Measurements from ENCODE around the gene GBP3. TPM values are rescaled to one million over a fixed set of nuclear protein-coding genes. Genes with fewer than 3 reads are reported as not detected.
A peak's percentile ranks its signal among the peaks of the same experiment; 100 is the strongest.
"Not testable (repeated sequence)": the region's sequence is repeated elsewhere in the genome, so short reads cannot be mapped to it uniquely, and the experiment has no call there.

GBP3 gene
- total RNA-seq, 1 donor from 2014 or later: 12.0 TPM

DNA sequence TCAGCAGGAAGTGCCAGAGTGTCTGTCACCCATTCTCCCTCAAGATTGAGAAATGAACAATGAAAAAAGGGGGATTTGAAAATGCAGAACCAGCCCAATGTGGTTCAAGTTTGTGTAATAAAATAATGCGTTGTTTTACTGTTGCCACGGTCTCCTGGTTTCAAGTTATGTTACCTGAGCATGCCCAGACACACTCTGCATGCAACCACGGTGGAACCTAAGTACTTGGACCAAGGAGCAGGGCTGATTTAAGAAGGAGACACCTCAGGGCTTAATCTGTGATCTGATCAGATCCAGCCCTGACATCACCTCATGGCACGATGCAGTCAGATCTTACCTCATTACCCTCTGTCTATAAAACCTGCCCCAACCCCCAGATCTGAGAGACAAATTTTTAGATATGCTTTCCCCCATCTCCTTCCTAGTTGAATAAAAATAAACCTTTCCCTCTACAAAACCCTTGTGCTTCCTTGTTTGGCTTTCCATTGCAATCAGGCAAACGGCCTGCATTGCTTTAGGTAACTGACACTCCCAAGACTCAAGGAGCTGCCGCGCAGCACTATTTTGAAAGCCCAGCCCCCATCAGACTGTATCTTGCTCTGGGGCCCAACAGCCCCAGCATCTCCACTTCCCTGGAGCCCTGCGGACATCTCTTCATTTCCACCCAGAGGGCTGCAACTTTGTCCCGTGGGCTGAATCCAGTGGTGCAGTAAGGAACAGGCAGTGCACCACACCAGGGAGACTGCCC, 27.4 kb upstream of the GBP3 start:
- H3K9me3 Mint-ChIP-seq; intact Hi-C loops (cut with micrococcal nuclease); DNase-seq (ENCODE audit: low spot score); H3K27me3 Mint-ChIP-seq (ENCODE audit: insufficient read depth); H3K27ac Mint-ChIP-seq; H3K4me3 Mint-ChIP-seq: not testable (repeated sequence)
- Mint-ChIP-seq H3K36me3 (ENCODE audit: low read depth) (peaks cover 43% of the 10 kb centered on the region), H3K4me1 (ENCODE audit: low read depth) (peaks cover 23% of the 10 kb centered on the region)

DNA sequence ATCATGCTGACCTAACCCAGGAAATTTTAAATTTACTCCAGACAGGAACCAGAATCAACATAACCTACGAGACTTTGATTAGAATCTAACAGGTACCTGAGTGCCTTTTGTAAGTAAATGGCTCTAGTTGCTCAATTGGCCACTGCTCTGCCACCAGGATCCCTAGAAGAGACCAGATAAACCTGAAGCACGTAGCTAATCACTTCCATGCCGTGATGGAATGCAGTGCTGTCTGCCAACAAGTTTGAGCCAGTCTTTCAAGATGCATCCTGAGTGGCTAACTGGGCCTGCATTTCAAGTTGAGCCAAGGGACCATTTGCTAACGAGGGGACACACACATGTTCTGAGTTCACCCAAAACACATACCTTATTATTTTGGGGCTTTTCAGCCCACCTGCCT, 26.5 kb upstream of the GBP3 start:
- H3K4me3 Mint-ChIP-seq; H3K27me3 Mint-ChIP-seq (ENCODE audit: insufficient read depth); DNase-seq (ENCODE audit: low spot score); H3K9me3 Mint-ChIP-seq; H3K27ac Mint-ChIP-seq; intact Hi-C loops (cut with micrococcal nuclease): not testable (repeated sequence)
- peaks cover 38% of the 10 kb centered on the region for H3K36me3 Mint-ChIP-seq (ENCODE audit: low read depth)
- peaks cover 23% of the 10 kb centered on the region for H3K4me1 Mint-ChIP-seq (ENCODE audit: low read depth)

GRCh38 chr1:89047734-89048133, 25.1 kb upstream of the GBP3 start:
- peaks cover 18% of the 10 kb centered on the region for H3K4me1 Mint-ChIP-seq (ENCODE audit: low read depth)
- H3K27me3 Mint-ChIP-seq (ENCODE audit: insufficient read depth): no peaks in the 10 kb centered on the region
- peaks cover 3% of the 10 kb centered on the region for H3K9me3 Mint-ChIP-seq
- no peak overlapping the region for H3K4me3 Mint-ChIP-seq
- intact Hi-C loops (cut with micrococcal nuclease): loop anchor here (2.0 kb wide), 1 partner anchor 555 kb away; no protein-coding TSS in a partner anchor
- no peak overlapping the region for H3K27ac Mint-ChIP-seq
- peaks cover 35% of the 10 kb centered on the region for H3K36me3 Mint-ChIP-seq (ENCODE audit: low read depth)
- no peak for DNase-seq (ENCODE audit: low spot score)

DNA sequence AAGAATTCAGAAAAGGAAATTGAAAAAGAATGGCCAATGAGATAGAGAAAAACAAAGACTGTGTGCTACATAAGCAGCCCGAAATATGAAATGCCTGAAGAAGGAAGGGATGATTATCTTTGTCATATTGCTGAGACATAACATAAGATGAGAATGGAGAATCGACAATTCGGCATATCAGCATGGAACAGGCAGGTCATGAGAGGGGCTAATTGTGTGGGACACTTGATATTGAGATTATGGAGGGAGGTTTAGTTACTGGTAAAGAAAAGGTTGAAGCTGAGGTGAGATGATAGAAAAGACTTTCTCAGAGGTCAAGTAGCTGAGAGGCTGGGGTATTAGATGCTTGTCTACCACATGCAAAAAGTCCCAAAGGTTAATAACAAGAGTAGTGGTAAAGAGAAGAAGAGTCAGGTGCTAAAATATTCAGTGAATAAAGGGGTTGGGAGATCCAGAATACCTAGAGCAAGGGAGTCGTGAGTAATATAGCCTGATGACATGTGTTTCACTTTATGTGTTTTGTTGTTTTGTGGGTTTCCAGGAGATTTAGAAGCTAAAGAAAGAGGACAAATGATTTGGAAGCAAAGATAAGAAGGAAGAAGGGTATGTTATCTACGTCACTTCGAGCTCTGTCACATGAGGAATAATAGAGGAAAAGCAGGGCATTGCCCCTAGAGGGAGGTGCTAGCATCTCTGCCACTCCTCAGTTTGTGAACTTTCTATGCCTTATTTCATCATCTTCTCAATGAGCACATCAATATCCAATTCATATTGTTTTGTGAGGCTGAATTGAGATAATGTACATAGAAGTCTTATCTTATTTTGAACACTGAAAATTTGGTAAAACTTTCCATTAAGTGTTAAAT, 23.9 kb upstream of the GBP3 start:
- Mint-ChIP-seq H3K4me1 (ENCODE audit: low read depth) (peaks cover 18% of the 10 kb centered on the region), H3K36me3 (ENCODE audit: low read depth) (peaks cover 34% of the 10 kb centered on the region)
- H3K4me3 Mint-ChIP-seq; H3K27ac Mint-ChIP-seq; DNase-seq (ENCODE audit: low spot score); H3K9me3 Mint-ChIP-seq; H3K27me3 Mint-ChIP-seq (ENCODE audit: insufficient read depth): not testable (repeated sequence)
- intact Hi-C loops (cut with micrococcal nuclease): loop anchor here (1.0 to 2.0 kb wide), 6 partner anchors 24 to 556 kb away; partner anchors contain the start of genes GBP2 and GBP3

DNA sequence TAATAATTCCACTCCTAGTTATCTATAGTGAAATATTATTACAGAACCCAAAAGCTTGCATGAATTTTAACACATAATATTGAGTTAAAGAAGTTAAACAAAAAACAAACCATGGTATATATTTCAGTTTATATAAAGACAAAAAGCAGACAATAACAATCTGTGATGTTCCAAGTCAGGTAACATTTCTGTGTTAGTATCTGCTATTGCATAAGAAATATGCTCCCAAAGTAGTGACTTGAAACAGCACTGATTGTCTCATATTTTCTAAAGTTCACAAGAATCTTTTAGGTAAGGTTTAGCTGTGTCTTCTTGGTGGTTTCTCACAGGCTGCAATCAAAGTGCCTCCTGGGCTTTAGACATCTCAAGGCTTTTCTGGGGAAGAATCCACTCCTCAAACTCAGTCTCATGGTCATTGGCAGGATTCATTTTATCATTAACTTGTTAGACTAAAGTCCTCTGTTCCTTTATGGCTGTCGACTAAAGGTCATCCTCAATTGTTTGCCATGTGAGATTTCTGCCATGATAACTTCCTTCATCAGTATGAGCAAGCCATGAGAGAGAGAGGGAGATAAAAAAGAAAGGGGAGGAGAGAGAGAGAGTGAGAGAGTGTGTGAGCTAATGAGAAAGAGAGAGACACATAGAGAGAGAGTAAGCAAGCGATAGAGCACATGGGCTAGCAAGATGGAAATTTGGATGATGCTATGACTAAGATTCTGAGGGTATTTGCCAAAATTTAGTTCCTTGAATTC, 22.5 kb upstream of the GBP3 start:
- no peak for DNase-seq (ENCODE audit: low spot score)
- H3K4me1 Mint-ChIP-seq (ENCODE audit: low read depth): peaks cover 29% of the 10 kb centered on the region
- H3K4me3 Mint-ChIP-seq: no peak overlapping the region
- intact Hi-C loops (cut with micrococcal nuclease): loop anchor here (5.0 kb wide), 2 partner anchors 152 to 242 kb away; partner anchors contain the start of gene GBP4
- H3K27ac Mint-ChIP-seq: no peak overlapping the region
- peaks cover 32% of the 10 kb centered on the region for H3K36me3 Mint-ChIP-seq (ENCODE audit: low read depth)
- H3K9me3 Mint-ChIP-seq: peaks cover 8% of the 10 kb centered on the region
- H3K27me3 Mint-ChIP-seq (ENCODE audit: insufficient read depth): no peaks in the 10 kb centered on the region

DNA sequence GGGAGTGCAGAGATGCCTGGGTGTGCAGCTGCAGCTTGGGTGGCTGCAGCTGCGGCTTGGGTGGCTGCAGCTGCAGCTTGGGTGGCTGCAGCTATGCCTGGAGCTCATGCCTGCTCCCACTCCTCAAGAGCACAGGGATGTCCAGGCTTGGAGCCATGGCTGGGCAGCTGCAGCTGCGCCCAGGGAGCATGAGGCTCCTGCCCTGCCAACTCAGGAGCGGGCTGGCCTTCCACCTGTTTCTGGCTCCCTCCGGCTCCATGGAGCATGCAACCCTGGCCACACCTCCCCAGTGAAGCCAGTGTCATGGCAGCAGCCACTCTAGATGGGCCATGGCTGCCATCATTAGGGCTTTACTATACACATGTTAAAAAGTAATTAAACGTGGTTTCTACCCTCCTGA, 21.3 kb upstream of the GBP3 start:
- H3K4me1 Mint-ChIP-seq (ENCODE audit: low read depth): peaks cover 37% of the 10 kb centered on the region
- H3K9me3 Mint-ChIP-seq: peaks cover 9% of the 10 kb centered on the region
- H3K36me3 Mint-ChIP-seq (ENCODE audit: low read depth): peaks cover 28% of the 10 kb centered on the region
- H3K27me3 Mint-ChIP-seq (ENCODE audit: insufficient read depth): no peaks in the 10 kb centered on the region
- H3K27ac Mint-ChIP-seq: no peak overlapping the region
- no peak overlapping the region for H3K4me3 Mint-ChIP-seq
- DNase-seq (ENCODE audit: low spot score): no peak
- intact Hi-C loops (cut with micrococcal nuclease): loop anchor here (5.0 kb wide), 2 partner anchors 153 to 243 kb away; partner anchors contain the start of gene GBP4

DNA sequence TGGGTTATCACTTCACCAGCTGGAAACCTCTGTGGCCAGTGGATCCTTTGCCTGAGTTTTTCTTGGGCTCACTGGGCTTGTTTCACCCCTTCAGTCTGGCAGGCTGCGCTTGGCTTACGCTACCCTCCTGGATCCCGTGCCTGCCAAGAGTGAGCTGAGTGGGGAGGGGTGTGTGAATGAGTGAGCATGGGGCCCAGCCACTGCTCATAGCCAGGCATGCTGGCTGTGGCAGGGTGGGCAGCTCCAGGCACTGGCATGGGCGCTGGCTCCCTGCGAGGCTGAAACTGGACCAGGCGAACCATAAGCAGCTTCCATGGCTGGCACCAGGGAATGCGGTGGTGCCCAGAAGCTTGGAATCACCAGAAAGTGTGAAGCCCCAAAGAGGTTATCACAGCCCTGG, 19.8 kb upstream of the GBP3 start:
- peaks cover 1% of the 10 kb centered on the region for H3K27me3 Mint-ChIP-seq (ENCODE audit: insufficient read depth)
- H3K27ac Mint-ChIP-seq: no peak overlapping the region
- peaks cover 10% of the 10 kb centered on the region for H3K9me3 Mint-ChIP-seq
- no peak overlapping the region for H3K4me3 Mint-ChIP-seq
- peaks cover 18% of the 10 kb centered on the region for H3K36me3 Mint-ChIP-seq (ENCODE audit: low read depth)
- peaks cover 35% of the 10 kb centered on the region for H3K4me1 Mint-ChIP-seq (ENCODE audit: low read depth)
- intact Hi-C loops (cut with micrococcal nuclease): loop anchor here (5.0 kb wide), 2 partner anchors 155 to 245 kb away; partner anchors contain the start of gene GBP4
- no peak for DNase-seq (ENCODE audit: low spot score)

DNA sequence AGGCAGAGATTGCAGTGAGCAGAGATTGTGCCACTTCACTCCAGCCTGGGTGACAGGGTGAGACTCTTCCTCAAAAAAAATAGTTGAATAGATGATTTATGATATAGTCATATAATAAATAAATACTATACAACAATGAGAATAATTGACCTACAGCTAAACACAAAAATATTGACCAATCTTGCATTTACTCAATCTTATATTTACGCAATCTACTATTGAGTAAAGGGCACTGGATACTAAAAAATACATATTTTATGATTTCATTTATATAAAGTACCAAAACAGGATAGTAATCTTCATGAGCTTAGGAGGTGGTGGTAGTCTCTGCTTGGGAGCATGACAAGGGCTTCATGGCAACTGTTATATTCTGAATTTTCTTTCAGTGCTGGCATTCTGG, 19.1 kb upstream of the GBP3 start:
- H3K4me1 Mint-ChIP-seq (ENCODE audit: low read depth): peaks cover 35% of the 10 kb centered on the region
- DNase-seq (ENCODE audit: low spot score): no peak
- H3K4me3 Mint-ChIP-seq: peak overlapping the region; percentile 19
- H3K9me3 Mint-ChIP-seq: peaks cover 10% of the 10 kb centered on the region
- peak overlapping the region; percentile 69 for H3K27ac Mint-ChIP-seq
- peaks cover 18% of the 10 kb centered on the region for H3K36me3 Mint-ChIP-seq (ENCODE audit: low read depth)
- intact Hi-C loops (cut with micrococcal nuclease): loop anchor here (1.0 to 5.0 kb wide), 13 partner anchors 12 to 678 kb away; partner anchors contain the start of genes GBP1, GBP3 and GBP4
- peaks cover 1% of the 10 kb centered on the region for H3K27me3 Mint-ChIP-seq (ENCODE audit: insufficient read depth)

DNA sequence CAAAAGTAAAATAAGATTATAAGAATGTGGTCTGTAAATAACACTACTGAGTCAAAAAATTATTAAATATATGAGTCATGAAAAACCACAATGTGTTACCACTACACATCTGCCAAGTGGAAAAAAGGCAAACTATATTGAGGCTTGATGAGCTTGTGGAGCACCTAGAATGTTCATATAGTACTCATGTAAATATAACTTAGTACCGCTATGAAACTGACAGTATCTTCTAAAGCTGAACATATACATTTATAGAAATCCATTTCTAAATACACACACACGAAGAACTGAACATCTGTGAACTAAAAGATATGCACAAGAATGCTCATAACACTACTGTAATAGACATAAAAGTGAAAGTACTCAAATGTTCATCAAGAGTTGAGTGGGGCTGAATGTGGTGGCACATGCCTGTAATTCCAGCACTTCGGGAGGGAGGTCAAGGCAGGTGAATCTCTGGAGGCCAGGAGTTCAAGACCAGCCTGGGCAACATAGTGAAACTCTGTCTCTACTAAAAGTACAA, 18.5 kb upstream of the GBP3 start:
- Mint-ChIP-seq H3K36me3 (ENCODE audit: low read depth) (peaks cover 18% of the 10 kb centered on the region), H3K4me1 (ENCODE audit: low read depth) (peaks cover 35% of the 10 kb centered on the region), H3K27ac (peak overlapping the region; percentile 69)

GRCh38 chr1:89040315-89040626, 17.6 kb upstream of the GBP3 start:
- peaks cover 18% of the 10 kb centered on the region for H3K36me3 Mint-ChIP-seq (ENCODE audit: low read depth)
- H3K9me3 Mint-ChIP-seq: peaks cover 10% of the 10 kb centered on the region
- no peak overlapping the region for H3K4me3 Mint-ChIP-seq
- no peak for DNase-seq (ENCODE audit: low spot score)
- H3K27me3 Mint-ChIP-seq (ENCODE audit: insufficient read depth): peaks cover 1% of the 10 kb centered on the region
- intact Hi-C loops (cut with micrococcal nuclease): loop anchor here (2.0 to 5.0 kb wide), 3 partner anchors 25 to 247 kb away; partner anchors contain the start of genes GBP1 and GBP4
- H3K4me1 Mint-ChIP-seq (ENCODE audit: low read depth): peaks cover 36% of the 10 kb centered on the region
- H3K27ac Mint-ChIP-seq: peak overlapping the region; percentile 36

More for the DNA sequence above, 18.5 kb upstream of the GBP3 start:
- Mint-ChIP-seq H3K27me3 (ENCODE audit: insufficient read depth) (peaks cover 1% of the 10 kb centered on the region), H3K9me3 (peaks cover 10% of the 10 kb centered on the region), H3K4me3 (peak overlapping the region; percentile 19)
- intact Hi-C loops (cut with micrococcal nuclease): loop anchor here (1.0 to 5.0 kb wide), 13 partner anchors 12 to 678 kb away; partner anchors contain the start of genes GBP1, GBP3 and GBP4
- DNase-seq (ENCODE audit: low spot score): no peak

- peaks cover 14% of the 10 kb centered on the region for H3K9me3 Mint-ChIP-seq
- H3K27ac Mint-ChIP-seq: no peak overlapping the region
- peaks cover 44% of the 10 kb centered on the region for H3K4me1 Mint-ChIP-seq (ENCODE audit: low read depth)
- peaks cover 13% of the 10 kb centered on the region for H3K36me3 Mint-ChIP-seq (ENCODE audit: low read depth)
- DNase-seq (ENCODE audit: low spot score): no peak
- no peak overlapping the region for H3K4me3 Mint-ChIP-seq
- H3K27me3 Mint-ChIP-seq (ENCODE audit: insufficient read depth): peaks cover 3% of the 10 kb centered on the region
- intact Hi-C loops (cut with micrococcal nuclease): no loop called here
These were observed 14.5 kb upstream of the GBP3 start for GRCh38 chr1:89037186-89037585.

- Mint-ChIP-seq H3K4me1 (ENCODE audit: low read depth) (peaks cover 39% of the 10 kb centered on the region), H3K36me3 (ENCODE audit: low read depth) (peaks cover 17% of the 10 kb centered on the region), H3K9me3 (peaks cover 25% of the 10 kb centered on the region), H3K27ac (no peak overlapping the region), H3K4me3 (no peak overlapping the region), H3K27me3 (ENCODE audit: insufficient read depth) (peaks cover 3% of the 10 kb centered on the region)
- DNase-seq (ENCODE audit: low spot score): no peak
- intact Hi-C loops (cut with micrococcal nuclease): no loop called here
These were observed 12.4 kb upstream of the GBP3 start for GRCh38 chr1:89035080-89035479.

Data from activated T-helper 1 cell treated with anti-CD3 and anti-CD28 coated beads, Interleukin-12 subunit alpha, Interleukin-12 subunit beta, Interleukin-2, Interleukin-4 antibody, amounts not matched to agents 30 ng/mL and 10 ng/mL and 1 ng/mL, durations not matched to agents 14 hours and 24 hours and 36 hours (primary cell).